ENCODE results near the gene DHFR. TPM values are rescaled to one million over a fixed set of nuclear protein-coding genes. Genes with fewer than 3 reads are reported as not detected.
"Not testable (repeated sequence)": the region's sequence is repeated elsewhere in the genome, so short reads cannot be mapped to it uniquely, and the experiment has no call there.

The DHFR gene
- total and polyA plus RNA-seq, 10 donors, result 8.6 to 23.0 (median 16.3) TPM

GRCh38 chr5:80591352-80591751, 63.4 kb downstream of the DHFR start:
- no peak for DNase-seq
- Histone ChIP-seq H3K9me3 (no peaks in the 10 kb centered on the region), H3K4me1 (no peaks in the 10 kb centered on the region), H3K36me3 (no peaks in the 10 kb centered on the region), H3K27me3 (replicated peaks in 1 of 7) (no peaks in the 10 kb centered on the region), H3K27ac (no peak overlapping the region), H3K4me3 (no peak overlapping the region)
- WGBS, 5 donors, result 89 to 98% (median 93%) methylated on average over 3 of the region's 3 CpGs
- intact Hi-C loops (cut with DNase I; ENCODE audit: low total_unique reads), result no loop called here
- TF ChIP-seq CTCF (IDR thresholded peaks at IDR 0.05 in 8 of 11, conservative IDR thresholded peaks at IDR 0.05 in 3 of 11) (no peak), POLR2A (IDR thresholded peaks at IDR 0.05) (no peak), POLR2AphosphoS5 (IDR thresholded peaks at IDR 0.05) (no peak)

GRCh38 chr5:80590766-80591165, 64.0 kb downstream of the DHFR start:
- Histone ChIP-seq H3K27ac (no peak overlapping the region), H3K27me3 (replicated peaks in 1 of 7) (no peaks in the 10 kb centered on the region), H3K4me3 (no peak overlapping the region), H3K36me3 (no peaks in the 10 kb centered on the region), H3K9me3 (no peaks in the 10 kb centered on the region), H3K4me1 (no peaks in the 10 kb centered on the region)
- intact Hi-C loops (cut with DNase I; ENCODE audit: low total_unique reads), result no loop called here
- DNase-seq, result no peak
- WGBS, 5 donors, result 87 to 94% (median 89%) methylated on average over 5 of the region's 5 CpGs
- TF ChIP-seq CTCF (IDR thresholded peaks at IDR 0.05 in 8 of 11, conservative IDR thresholded peaks at IDR 0.05 in 3 of 11) (no peak), POLR2AphosphoS5 (IDR thresholded peaks at IDR 0.05) (no peak), POLR2A (IDR thresholded peaks at IDR 0.05) (no peak)

GRCh38 chr5:80588858-80589540, 65.8 kb downstream of the DHFR start:
- TF ChIP-seq POLR2A (IDR thresholded peaks at IDR 0.05) (no peak), POLR2AphosphoS5 (IDR thresholded peaks at IDR 0.05) (no peak), CTCF (IDR thresholded peaks at IDR 0.05 in 8 of 11, conservative IDR thresholded peaks at IDR 0.05 in 3 of 11) (no peak)
- Histone ChIP-seq H3K4me1 (no peaks in the 10 kb centered on the region), H3K27me3 (replicated peaks in 1 of 7) (no peaks in the 10 kb centered on the region), H3K9me3 (no peaks in the 10 kb centered on the region), H3K27ac (no peak overlapping the region), H3K36me3 (no peaks in the 10 kb centered on the region), H3K4me3 (no peak overlapping the region)
- WGBS, 5 donors, result 84 to 93% (median 87%) methylated on average over 8 of the region's 8 CpGs
- DNase-seq, result no peak
- intact Hi-C loops (cut with DNase I; ENCODE audit: low total_unique reads), result no loop called here

GRCh38 chr5:80584770-80585169, 70.0 kb downstream of the DHFR start:
- TF ChIP-seq CTCF (IDR thresholded peaks at IDR 0.05 in 8 of 11, conservative IDR thresholded peaks at IDR 0.05 in 3 of 11), result no peak
- TF ChIP-seq POLR2A (IDR thresholded peaks at IDR 0.05), result no peak
- TF ChIP-seq POLR2AphosphoS5 (IDR thresholded peaks at IDR 0.05), result no peak
- Histone ChIP-seq H3K4me3 (no peak overlapping the region), H3K4me1 (no peaks in the 10 kb centered on the region), H3K27ac (no peak overlapping the region), H3K27me3 (replicated peaks in 1 of 7) (no peaks in the 10 kb centered on the region), H3K36me3 (no peaks in the 10 kb centered on the region), H3K9me3 (peaks cover 0 to 6% (median 0%) of the 10 kb centered on the region in 8 donors)
- no peak for DNase-seq
- 88 to 92% (median 89%) methylated on average over 6 of the region's 6 CpGs for WGBS, 5 donors
- intact Hi-C loops (cut with DNase I; ENCODE audit: low total_unique reads), result no loop called here

- H3K4me3 ChIP-seq; H3K9me3 ChIP-seq; H3K4me1 ChIP-seq; H3K27ac ChIP-seq; intact Hi-C loops (cut with DNase I; ENCODE audit: low total_unique reads); DNase-seq; H3K36me3 ChIP-seq: not testable (repeated sequence)
- 88 to 100% (median 96%) methylated on average over 3 of the region's 3 CpGs for WGBS, 5 donors
- peaks cover 0 to 12% (median 0%) of the 10 kb centered on the region in 7 donors for H3K27me3 ChIP-seq (replicated peaks in 1 of 7)
Observed at GRCh38 chr5:80580291-80580690, 74.5 kb downstream of the DHFR start.
